Measurements from ENCODE around the gene PDE6D. TPM values are rescaled to one million over a fixed set of nuclear protein-coding genes. Genes with fewer than 3 reads are reported as not detected.

Gene PDE6D
- total and polyA plus RNA-seq, 2 of the 13 experiments (the other 11 are each of a cell fraction or from before 2014, with no cell fraction given) = 14.1 to 23.2 TPM

DNA sequence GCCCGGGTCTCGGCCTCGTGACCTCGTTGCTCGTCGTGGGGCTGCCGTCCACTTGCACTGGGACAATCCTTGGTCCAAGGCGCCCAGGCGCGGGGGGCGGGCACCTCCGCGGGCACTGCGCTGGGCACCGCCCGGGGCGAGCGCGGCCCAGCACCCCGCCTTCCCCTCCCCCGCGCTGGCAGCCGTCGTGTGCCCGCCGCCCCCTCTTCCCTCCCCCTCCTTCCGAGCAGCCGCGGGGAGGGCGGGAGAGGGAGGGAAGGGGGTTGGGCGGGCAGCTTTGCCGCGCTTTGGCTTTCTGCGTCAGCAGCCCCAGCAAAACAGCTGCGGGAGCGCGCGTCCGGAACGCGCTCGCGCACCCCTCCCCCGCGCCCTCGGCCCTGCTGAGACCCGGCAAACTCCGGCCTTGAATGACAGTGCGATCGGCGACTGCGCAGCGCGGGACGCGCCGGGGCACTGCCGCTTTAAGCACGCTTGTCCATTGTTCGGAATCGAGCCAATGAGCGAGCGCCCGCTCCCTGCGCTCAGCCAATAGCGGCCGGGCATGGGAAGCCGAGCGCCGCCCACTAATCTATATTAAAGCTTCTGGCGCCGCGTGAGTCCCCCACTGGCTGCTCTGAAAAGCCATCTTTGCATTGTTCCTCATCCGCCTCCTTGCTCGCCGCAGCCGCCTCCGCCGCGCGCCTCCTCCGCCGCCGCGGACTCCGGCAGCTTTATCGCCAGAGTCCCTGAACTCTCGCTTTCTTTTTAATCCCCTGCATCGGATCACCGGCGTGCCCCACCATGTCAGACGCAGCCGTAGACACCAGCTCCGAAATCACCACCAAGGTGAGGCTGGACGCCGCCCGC, 72.9 kb downstream of the PDE6D start, which contains the start of gene PTMA (continued):
- TF ChIP-seq SRSF4 (IDR thresholded peaks at IDR 0.05; ENCODE audit: low read depth, low read length, poor library complexity, severe bottlenecking) = no peak
- TF ChIP-seq, protein P1, sequence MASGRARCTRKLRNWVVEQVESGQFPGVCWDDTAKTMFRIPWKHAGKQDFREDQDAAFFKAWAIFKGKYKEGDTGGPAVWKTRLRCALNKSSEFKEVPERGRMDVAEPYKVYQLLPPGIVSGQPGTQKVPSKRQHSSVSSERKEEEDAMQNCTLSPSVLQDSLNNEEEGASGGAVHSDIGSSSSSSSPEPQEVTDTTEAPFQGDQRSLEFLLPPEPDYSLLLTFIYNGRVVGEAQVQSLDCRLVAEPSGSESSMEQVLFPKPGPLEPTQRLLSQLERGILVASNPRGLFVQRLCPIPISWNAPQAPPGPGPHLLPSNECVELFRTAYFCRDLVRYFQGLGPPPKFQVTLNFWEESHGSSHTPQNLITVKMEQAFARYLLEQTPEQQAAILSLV (CRISPR knock-in tag; IDR thresholded peaks at IDR 0.05; ENCODE audit: borderline replicate concordance) = no peak; the same call in 1 of the 2 replicates
- TF ChIP-seq, protein P2, sequence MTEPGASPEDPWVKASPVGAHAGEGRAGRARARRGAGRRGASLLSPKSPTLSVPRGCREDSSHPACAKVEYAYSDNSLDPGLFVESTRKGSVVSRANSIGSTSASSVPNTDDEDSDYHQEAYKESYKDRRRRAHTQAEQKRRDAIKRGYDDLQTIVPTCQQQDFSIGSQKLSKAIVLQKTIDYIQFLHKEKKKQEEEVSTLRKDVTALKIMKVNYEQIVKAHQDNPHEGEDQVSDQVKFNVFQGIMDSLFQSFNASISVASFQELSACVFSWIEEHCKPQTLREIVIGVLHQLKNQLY (CRISPR knock-in tag; IDR thresholded peaks at IDR 0.05) = no peak
- 0 out of 2 replicates have a peak, but pooled peaks have one; percentile 44 for TF ChIP-seq RFXANK (CRISPR knock-in tag; IDR thresholded peaks at IDR 0.05)
- no peak for TF ChIP-seq RBM22 (optimal IDR thresholded peaks at IDR 0.05; ENCODE audit: low read length)
- TF ChIP-seq, protein P3, sequence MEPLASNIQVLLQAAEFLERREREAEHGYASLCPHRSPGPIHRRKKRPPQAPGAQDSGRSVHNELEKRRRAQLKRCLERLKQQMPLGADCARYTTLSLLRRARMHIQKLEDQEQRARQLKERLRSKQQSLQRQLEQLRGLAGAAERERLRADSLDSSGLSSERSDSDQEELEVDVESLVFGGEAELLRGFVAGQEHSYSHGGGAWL (CRISPR knock-in tag; IDR thresholded peaks at IDR 0.05) = peak; percentile 84; the same call in 1 of the 2 replicates
- TF ChIP-seq, protein P4, sequence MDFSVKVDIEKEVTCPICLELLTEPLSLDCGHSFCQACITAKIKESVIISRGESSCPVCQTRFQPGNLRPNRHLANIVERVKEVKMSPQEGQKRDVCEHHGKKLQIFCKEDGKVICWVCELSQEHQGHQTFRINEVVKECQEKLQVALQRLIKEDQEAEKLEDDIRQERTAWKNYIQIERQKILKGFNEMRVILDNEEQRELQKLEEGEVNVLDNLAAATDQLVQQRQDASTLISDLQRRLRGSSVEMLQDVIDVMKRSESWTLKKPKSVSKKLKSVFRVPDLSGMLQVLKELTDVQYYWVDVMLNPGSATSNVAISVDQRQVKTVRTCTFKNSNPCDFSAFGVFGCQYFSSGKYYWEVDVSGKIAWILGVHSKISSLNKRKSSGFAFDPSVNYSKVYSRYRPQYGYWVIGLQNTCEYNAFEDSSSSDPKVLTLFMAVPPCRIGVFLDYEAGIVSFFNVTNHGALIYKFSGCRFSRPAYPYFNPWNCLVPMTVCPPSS (IDR thresholded peaks at IDR 0.05) = no peak
- TF ChIP-seq ZNF550 (CRISPR knock-in tag; IDR thresholded peaks at IDR 0.05; ENCODE audit: borderline replicate concordance) = no peak
- no peak; the same call in 1 of the 2 replicates for TF ChIP-seq SOX6 (IDR thresholded peaks at IDR 0.05)
- TF ChIP-seq SOX6 (CRISPR knock-in tag; IDR thresholded peaks at IDR 0.05) = peak; percentile 100
- TF ChIP-seq KDM3A (CRISPR knock-in tag; IDR thresholded peaks at IDR 0.05; ENCODE audit: low read depth) = no peak
- TF ChIP-seq, protein P5, sequence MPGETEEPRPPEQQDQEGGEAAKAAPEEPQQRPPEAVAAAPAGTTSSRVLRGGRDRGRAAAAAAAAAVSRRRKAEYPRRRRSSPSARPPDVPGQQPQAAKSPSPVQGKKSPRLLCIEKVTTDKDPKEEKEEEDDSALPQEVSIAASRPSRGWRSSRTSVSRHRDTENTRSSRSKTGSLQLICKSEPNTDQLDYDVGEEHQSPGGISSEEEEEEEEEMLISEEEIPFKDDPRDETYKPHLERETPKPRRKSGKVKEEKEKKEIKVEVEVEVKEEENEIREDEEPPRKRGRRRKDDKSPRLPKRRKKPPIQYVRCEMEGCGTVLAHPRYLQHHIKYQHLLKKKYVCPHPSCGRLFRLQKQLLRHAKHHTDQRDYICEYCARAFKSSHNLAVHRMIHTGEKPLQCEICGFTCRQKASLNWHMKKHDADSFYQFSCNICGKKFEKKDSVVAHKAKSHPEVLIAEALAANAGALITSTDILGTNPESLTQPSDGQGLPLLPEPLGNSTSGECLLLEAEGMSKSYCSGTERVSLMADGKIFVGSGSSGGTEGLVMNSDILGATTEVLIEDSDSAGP (CRISPR knock-in tag; IDR thresholded peaks at IDR 0.05; ENCODE audit: borderline replicate concordance) = peak; percentile 100
- TF ChIP-seq FOSL1 (CRISPR knock-in tag; IDR thresholded peaks at IDR 0.05; ENCODE audit: borderline replicate concordance) = no peak
- TF ChIP-seq, protein P6, sequence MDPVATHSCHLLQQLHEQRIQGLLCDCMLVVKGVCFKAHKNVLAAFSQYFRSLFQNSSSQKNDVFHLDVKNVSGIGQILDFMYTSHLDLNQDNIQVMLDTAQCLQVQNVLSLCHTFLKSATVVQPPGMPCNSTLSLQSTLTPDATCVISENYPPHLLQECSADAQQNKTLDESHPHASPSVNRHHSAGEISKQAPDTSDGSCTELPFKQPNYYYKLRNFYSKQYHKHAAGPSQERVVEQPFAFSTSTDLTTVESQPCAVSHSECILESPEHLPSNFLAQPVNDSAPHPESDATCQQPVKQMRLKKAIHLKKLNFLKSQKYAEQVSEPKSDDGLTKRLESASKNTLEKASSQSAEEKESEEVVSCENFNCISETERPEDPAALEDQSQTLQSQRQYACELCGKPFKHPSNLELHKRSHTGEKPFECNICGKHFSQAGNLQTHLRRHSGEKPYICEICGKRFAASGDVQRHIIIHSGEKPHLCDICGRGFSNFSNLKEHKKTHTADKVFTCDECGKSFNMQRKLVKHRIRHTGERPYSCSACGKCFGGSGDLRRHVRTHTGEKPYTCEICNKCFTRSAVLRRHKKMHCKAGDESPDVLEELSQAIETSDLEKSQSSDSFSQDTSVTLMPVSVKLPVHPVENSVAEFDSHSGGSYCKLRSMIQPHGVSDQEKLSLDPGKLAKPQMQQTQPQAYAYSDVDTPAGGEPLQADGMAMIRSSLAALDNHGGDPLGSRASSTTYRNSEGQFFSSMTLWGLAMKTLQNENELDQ (CRISPR knock-in tag; IDR thresholded peaks at IDR 0.05; ENCODE audit: borderline replicate concordance) = no peak
- TF ChIP-seq SP4 (CRISPR knock-in tag; IDR thresholded peaks at IDR 0.05) = peak; percentile 75
- TF ChIP-seq MEF2D (CRISPR knock-in tag; IDR thresholded peaks at IDR 0.05) = peak; percentile 37; the same call in 1 of the 2 replicates
- TF ChIP-seq SMAD9 (CRISPR knock-in tag; IDR thresholded peaks at IDR 0.05) = no peak
- TF ChIP-seq, protein P7, sequence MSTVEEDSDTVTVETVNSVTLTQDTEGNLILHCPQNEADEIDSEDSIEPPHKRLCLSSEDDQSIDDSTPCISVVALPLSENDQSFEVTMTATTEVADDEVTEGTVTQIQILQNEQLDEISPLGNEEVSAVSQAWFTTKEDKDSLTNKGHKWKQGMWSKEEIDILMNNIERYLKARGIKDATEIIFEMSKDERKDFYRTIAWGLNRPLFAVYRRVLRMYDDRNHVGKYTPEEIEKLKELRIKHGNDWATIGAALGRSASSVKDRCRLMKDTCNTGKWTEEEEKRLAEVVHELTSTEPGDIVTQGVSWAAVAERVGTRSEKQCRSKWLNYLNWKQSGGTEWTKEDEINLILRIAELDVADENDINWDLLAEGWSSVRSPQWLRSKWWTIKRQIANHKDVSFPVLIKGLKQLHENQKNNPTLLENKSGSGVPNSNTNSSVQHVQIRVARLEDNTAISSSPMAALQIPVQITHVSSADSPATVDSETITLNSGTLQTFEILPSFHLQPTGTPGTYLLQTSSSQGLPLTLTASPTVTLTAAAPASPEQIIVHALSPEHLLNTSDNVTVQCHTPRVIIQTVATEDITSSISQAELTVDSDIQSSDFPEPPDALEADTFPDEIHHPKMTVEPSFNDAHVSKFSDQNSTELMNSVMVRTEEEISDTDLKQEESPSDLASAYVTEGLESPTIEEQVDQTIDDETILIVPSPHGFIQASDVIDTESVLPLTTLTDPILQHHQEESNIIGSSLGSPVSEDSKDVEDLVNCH (CRISPR knock-in tag; IDR thresholded peaks at IDR 0.05) = no peak
- no peak; the same call in none of the 2 replicates for TF ChIP-seq HOXA9 (CRISPR knock-in tag; IDR thresholded peaks at IDR 0.05; ENCODE audit: borderline replicate concordance)
